ENCODE data around the gene EXD3. TPM values are rescaled to one million over a fixed set of nuclear protein-coding genes. Genes with fewer than 3 reads are reported as not detected.

EXD3 gene
- total and polyA plus RNA-seq, 2 of the 13 experiments (the other 11 are each of a cell fraction or from before 2014, with no cell fraction given) = 2.7 to 4.8 TPM

- Histone ChIP-seq H2AFZ (ENCODE audit: low read length) (no peak overlapping the region), H3K4me3 (replicated peaks in 1 of 3; ENCODE audit: insufficient read depth in 1 of 3, low read depth in 2 of 3, low read length in 3 of 3) (no peak overlapping the region), H3K27me3 (ENCODE audit: control insufficient read depth in 1 of 2, insufficient read depth in 2 of 2, low read length in 2 of 2) (peaks cover 3 to 7% of the 10 kb centered on the region in 2 experiments; a peak in 2 of 5 replicates), H3K4me2 (ENCODE audit: low read depth, low read length) (no peak overlapping the region), H3K79me2 (ENCODE audit: insufficient read depth, low read length) (no peaks in the 10 kb centered on the region), H3K9ac (ENCODE audit: insufficient read depth, low read depth, low read length) (no peak overlapping the region), H4K20me1 (ENCODE audit: insufficient read depth, low read length) (no peaks in the 10 kb centered on the region), H3K9me3 (ENCODE audit: low read length) (no peaks in the 10 kb centered on the region), H3K4me1 (ENCODE audit: insufficient read depth, low read length) (peaks cover 8% of the 10 kb centered on the region; the same call in 1 of the 2 replicates), H3K36me3 (replicated peaks in 1 of 2; ENCODE audit: control insufficient read depth in 1 of 2, insufficient read depth in 2 of 2, low read length in 2 of 2) (no peaks in the 10 kb centered on the region), H3K27ac (ENCODE audit: extremely low read length, insufficient read depth, low read length) (no peak overlapping the region)
- peak; percentile 9; the same call in 2 of the 3 replicates for ATAC-seq
- in situ Hi-C loops (cut with HindIII; ENCODE audit: extremely low pct_ligation_motif_present, low pct_unique_long_range_greater_than_20kb) (no loop called here), intact Hi-C loops (cut with micrococcal nuclease; ENCODE audit: unreplicated experiment) (no loop called here)
- ChIA-PET POLR2A (no interaction called here), CTCF (ENCODE audit: low intra/inter-chr PET ratio, low total read pairs) (no interaction called here)
- WGBS (ENCODE audit: low lambda C conversion rate) = 70% methylated on average over 10 of the region's 37 CpGs
- no TSS peak for BruUV-seq (replicated peaks)
- DNase-seq (ENCODE audit: low spot score) = no peak
- TF ChIP-seq ZNF672 (CRISPR knock-in tag; IDR thresholded peaks at IDR 0.05) = no peak
- 0 out of 2 replicates have a peak, but pooled peaks have one; percentile 11 for TF ChIP-seq PATZ1 (CRISPR knock-in tag; IDR thresholded peaks at IDR 0.05)
- no peak for TF ChIP-seq ZSCAN22 (CRISPR knock-in tag; IDR thresholded peaks at IDR 0.05)
- no peak for TF ChIP-seq ATM (IDR thresholded peaks at IDR 0.05; ENCODE audit: borderline replicate concordance)
- no peak for TF ChIP-seq ERF (CRISPR knock-in tag; IDR thresholded peaks at IDR 0.05)
- no peak for TF ChIP-seq MTA3 (CRISPR knock-in tag; IDR thresholded peaks at IDR 0.05)
- no peak for TF ChIP-seq STAT5B (CRISPR knock-in tag; IDR thresholded peaks at IDR 0.05)
- peak; percentile 26; the same call in 1 of the 2 replicates for TF ChIP-seq ZNF687 (CRISPR knock-in tag; IDR thresholded peaks at IDR 0.05)
- no peak for TF ChIP-seq PHF21A (CRISPR knock-in tag; IDR thresholded peaks at IDR 0.05)
- no peak for TF ChIP-seq RAD21 (CRISPR knock-in tag; IDR thresholded peaks at IDR 0.05)
- peak; percentile 80 for TF ChIP-seq MNT (IDR thresholded peaks at IDR 0.05)
- FAIRE-seq = no peak
Measured at GRCh38 chr9:137372693-137373610, 50.0 kb downstream of the EXD3 start.
